K562 (cell line): ENCODE results near the gene EPGN. TPM values are rescaled to one million over a fixed set of nuclear protein-coding genes. Genes with fewer than 3 reads are reported as not detected.
A peak's percentile ranks its signal among the peaks of the same experiment; 100 is the strongest.

ENCODE experiments used
- ATAC-seq: fragments of 200-7000 bp; cut with Tn5 transposase; 3 replicates; pipeline ENCODE4 v1.9.1; 2020; ENCODE audit warnings: moderate library complexity
- BruUV-seq: library from RNA; stranded (reverse); fragments of 400-500 nt; replicated peaks from 2 replicates; lab custom pipeline; 2021; lab: Mats Ljungman, UMichigan
- CTCF ChIA-PET: fragments of 300-600 bp; formaldehyde crosslinking; extraction: SDS; loops from one replicate; lab custom pipeline; 2021; ENCODE audit warnings: low intra/inter-chr PET ratio; lab: Yijun Ruan, JAX
- POLR2A ChIA-PET: fragments of 300-600, 350-650 bp; sonication (Branson Sonifier 250); formaldehyde crosslinking; extraction: SDS; loops from one replicate; lab custom pipeline; 2021; ENCODE audit warnings: antibody characterized with exemption, inconsistent platforms; lab: Yijun Ruan, JAX
- DNase-seq, 4 experiments: peaks; one replicate each; pipeline versions ENCODE4 v3.0.0 to v3.0.0-alpha.2; 2011 to 2018; ENCODE audit warnings: low spot score in 3 of 4, mixed read lengths in 3 of 4; ENCODE audit errors: extremely low read depth in 1 of 4
- FAIRE-seq: peaks from 2 replicates; lab custom pipeline; 2011; peaks lifted over from hg19 to GRCh38; lab: Jason Lieb, UNC
- H2AFZ ChIP-seq: 2 replicates; pipeline ENCODE4 v1.6.0; 2011; ENCODE audit warnings: low read depth, low read length, control low read depth, inconsistent platforms
- H3K27ac ChIP-seq: fragments of 200-600 bp; 3 replicates; pipeline ENCODE4 v1.8.0; 2011; ENCODE audit warnings: low read depth, mild to moderate bottlenecking, control low read depth, inconsistent platforms, low read length, moderate library complexity, mixed read lengths; ENCODE audit errors: extremely low read depth
- H3K27me3 ChIP-seq, 2 experiments: fragments of 300-600 bp in 1 of 2; 2 replicates in 1 of 2; 3 replicates in 1 of 2; pipeline versions ENCODE4 v1.6.0 to v1.8.0; 2011; ENCODE audit warnings: inconsistent platforms in 2 of 2, low read length in 2 of 2, mild to moderate bottlenecking in 1 of 2, mixed read lengths in 1 of 2, moderate library complexity in 1 of 2; ENCODE audit not compliant: control insufficient read depth in 2 of 2, insufficient read depth in 2 of 2
- H3K36me3 ChIP-seq: fragments of 300-600 bp; 3 replicates; pipeline ENCODE4 v1.8.0; 2011; ENCODE audit warnings: mild to moderate bottlenecking, low read length, inconsistent platforms; ENCODE audit not compliant: control insufficient read depth, insufficient read depth
- H3K4me1 ChIP-seq, 2 experiments: fragments of 200-600 bp in 1 of 2; replicated peaks in 1 of 2; 2 replicates in 1 of 2; 3 replicates in 1 of 2; pipeline versions ENCODE4 v1.5.1 to v1.8.0; 2011; ENCODE audit warnings: inconsistent platforms in 2 of 2, low read length in 2 of 2, mild to moderate bottlenecking in 1 of 2, mixed read lengths in 1 of 2, moderate library complexity in 1 of 2; ENCODE audit not compliant: control insufficient read depth in 2 of 2, insufficient read depth in 2 of 2
- H3K4me2 ChIP-seq: 2 replicates; pipeline ENCODE4 v1.6.1; 2011; ENCODE audit warnings: low read length, control low read depth, inconsistent platforms, mixed read lengths; ENCODE audit not compliant: insufficient read depth
- H3K4me3 ChIP-seq: fragments of 200-600 bp; sonication (generic), shearing (Covaris generic); 2 replicates; pipeline ENCODE4 v1.5.1; 2016; ENCODE audit warnings: control low read depth, inconsistent platforms
- H3K79me2 ChIP-seq: fragments of 200-600 bp; 3 replicates; pipeline ENCODE4 v1.8.0; 2011; ENCODE audit warnings: low read length, inconsistent platforms; ENCODE audit not compliant: control insufficient read depth, insufficient read depth
- H3K9ac ChIP-seq, 2 experiments: 2 replicates each; pipeline versions ENCODE4 v1.6.0 to v1.6.1; 2011; ENCODE audit warnings: low read depth in 2 of 2, low read length in 2 of 2, control low read depth in 1 of 2, inconsistent platforms in 1 of 2, mild to moderate bottlenecking in 1 of 2, mixed read lengths in 1 of 2; ENCODE audit not compliant: insufficient read depth in 1 of 2
- H3K9me1 ChIP-seq: one replicate; pipeline ENCODE4 v1.6.0; 2011; ENCODE audit warnings: inconsistent platforms, mild to moderate bottlenecking, low read length, moderate library complexity; ENCODE audit not compliant: control insufficient read depth, insufficient read depth
- H3K9me3 ChIP-seq: replicated peaks from 2 replicates; pipeline ENCODE4 v1.5.1; 2011; ENCODE audit warnings: low read depth, low read length, inconsistent platforms; ENCODE audit not compliant: control insufficient read depth, insufficient read depth
- H4K20me1 ChIP-seq: replicated peaks from 2 replicates; pipeline ENCODE4 v1.6.1; 2011; ENCODE audit warnings: low read length, inconsistent platforms, mixed read lengths; ENCODE audit not compliant: control insufficient read depth, insufficient read depth
- C11orf30 ChIP-seq: fragments of 450-650 bp; IDR thresholded peaks from 2 replicates; pipeline ENCODE4 v1.6.1; 2016; ENCODE audit warnings: low read depth, mild to moderate bottlenecking
- HIVEP1 ChIP-seq: fragments of 250-450 bp; sonication (Bioruptor Pico); IDR thresholded peaks from 2 replicates; pipeline ENCODE4 v1.4.0; 2020; ENCODE audit warnings: mild to moderate bottlenecking
- MAFF ChIP-seq: IDR thresholded peaks from 2 replicates; pipeline ENCODE4 v1.6.1; 2012; ENCODE audit warnings: low read length, improper control_type of control experiment
- MAFG ChIP-seq: fragments of 450-650 bp; conservative IDR thresholded peaks from 2 replicates; pipeline ENCODE4 v1.6.1; 2016; ENCODE audit warnings: missing genetic modification characterization, missing compliant biosample characterization
- NFRKB ChIP-seq: fragments of 450-650 bp; IDR thresholded peaks from 2 replicates; pipeline ENCODE4 v1.6.1; 2016; ENCODE audit warnings: low read depth
- REST ChIP-seq, 2 experiments: fragments of 450-650 bp; formaldehyde crosslinking in 1 of 2; IDR thresholded peaks; 2 replicates each; pipeline versions ENCODE4 v1.4.0 to v1.6.1; 2014 to 2020; ENCODE audit warnings: mild to moderate bottlenecking in 2 of 2, borderline replicate concordance in 1 of 2, low read depth in 1 of 2
- ZNF316 ChIP-seq: fragments of 450-650 bp; IDR thresholded peaks from 2 replicates; pipeline ENCODE4 v1.6.1; 2016
- WGBS: fragments of 100-300 bp; shearing (Covaris generic); methylation state at CpG from one replicate; pipeline ENCODE4 v1.1.6; 2016; ENCODE audit warnings: low coverage, mixed read lengths; ENCODE audit not compliant: insufficient coverage; ENCODE audit errors: missing lambda C conversion rate; 5-methylcytosine and 5-hydroxymethylcytosine counted together
- in situ Hi-C: fragments of 300-500 bp; cut with MboI; formaldehyde crosslinking; loops from 4 replicates; pipeline ENCODE4 v1.15.0; 2018; ENCODE audit warnings: inconsistent platforms, mixed read lengths
- intact Hi-C: fragments of 100-400 bp; cut with micrococcal nuclease; formaldehyde crosslinking; loops from 2 replicates; pipeline ENCODE4 v1.14.2; 2022
- polyA plus RNA-seq, 8 experiments: library from polyadenylated mRNA; depleted of rRNA in 4 of 8; stranded (reverse) in 5 of 8; unstranded in 3 of 8; fragments of >200 nt; fragmentation: Nextera tagmentation in 2 of 8; fragmentation: Illumina TruSeq in 1 of 8; extraction: Ambion mirVana in 2 of 8; extraction: Trizol in 1 of 8; gene quantifications; 2 replicates each; pipeline versions ENCODE4 v1.2.1 to v1.2.3, GENCODE V29; 2011 to 2014; ENCODE audit warnings: inconsistent platforms in 1 of 8, missing spikeins in 1 of 8
- total RNA-seq, 7 experiments: library from RNA; depleted of rRNA in 6 of 7; stranded (reverse); fragments of >200 nt in 6 of 7; fragmentation: Illumina TruSeq in 2 of 7; extraction: Trizol in 2 of 7; gene quantifications; 2 replicates each; pipeline versions ENCODE4 v1.2.1 to v1.2.3, GENCODE V29; 2011 to 2021; ENCODE audit warnings: low replicate concordance in 1 of 7

The EPGN gene
- total and polyA plus RNA-seq, 9 of the 15 experiments (the other 6 are each of a cell fraction or from before 2014, with no cell fraction given): 0.10 to 0.56 TPM; not detected in 7

- DNase-seq (no peak), ATAC-seq (peak; percentile 27; the same call in 2 of the 3 replicates), FAIRE-seq (no peak)
- intact Hi-C loops: no loop called here
- Histone ChIP-seq H3K4me2 (no peak overlapping the region), H4K20me1 (no peaks in the 10 kb centered on the region), H2AFZ (no peak overlapping the region), H3K4me3 (no peak overlapping the region), H3K27ac (no peak overlapping the region), H3K27me3 (no peaks in the 10 kb centered on the region), H3K9me3 (no peaks in the 10 kb centered on the region), H3K36me3 (peaks cover 23% of the 10 kb centered on the region; the same call in 1 of the 3 replicates), H3K4me1 (no peaks in the 10 kb centered on the region), H3K79me2 (peaks cover 95% of the 10 kb centered on the region), H3K9ac (no peak overlapping the region), H3K9me1 (no peaks in the 10 kb centered on the region)
- CTCF ChIA-PET: no interaction called here
- TF ChIP-seq NFRKB: no peak
- WGBS: 71% methylated on average over 1 of the region's 1 CpG
- no TSS peak for BruUV-seq
- in situ Hi-C loops: no loop called here
- POLR2A ChIA-PET: no interaction called here
Measured at GRCh38 chr4:74305000-74305399, 3.3 kb upstream of the EPGN start.

- Histone ChIP-seq H3K4me1 (no peaks in the 10 kb centered on the region), H3K9me1 (no peaks in the 10 kb centered on the region), H3K4me2 (no peak overlapping the region), H3K79me2 (peaks cover 92% of the 10 kb centered on the region), H4K20me1 (no peaks in the 10 kb centered on the region), H3K27me3 (no peaks in the 10 kb centered on the region), H3K4me3 (no peak overlapping the region), H2AFZ (no peak overlapping the region), H3K9ac (no peak overlapping the region), H3K27ac (no peak overlapping the region), H3K36me3 (peaks cover 18% of the 10 kb centered on the region; the same call in 1 of the 3 replicates), H3K9me3 (no peaks in the 10 kb centered on the region)
- DNase-seq (no peak), ATAC-seq (no peak), FAIRE-seq (no peak)
- intact Hi-C loops: no loop called here
- ChIA-PET POLR2A (interaction anchor here (0.6 to 1.8 kb wide), 2 partner anchors 9 to 11 kb away, joined by 3 to 5 read pairs; no protein-coding TSS in a partner anchor), CTCF (no interaction called here)
- in situ Hi-C loops: no loop called here
- no TSS peak for BruUV-seq
- 90% methylated on average over 1 of the region's 1 CpG for WGBS
- TF ChIP-seq HIVEP1 (CRISPR knock-in tag): no peak
- TF ChIP-seq MAFG (tag): peak; percentile 58
- TF ChIP-seq MAFF: peak; percentile 55
- TF ChIP-seq REST (IDR thresholded peaks at IDR 0.05; ENCODE audit: borderline replicate concordance): no peak
- no peak for TF ChIP-seq REST (CRISPR knock-in tag; IDR thresholded peaks at IDR 0.05; ENCODE audit: low read depth)
- TF ChIP-seq C11orf30: peak; percentile 71
- peak; percentile 72 for TF ChIP-seq ZNF316
Measured at GRCh38 chr4:74307170-74307569, 1.1 kb upstream of the EPGN start.
